GM19238 (cell line): Measurements from ENCODE around the gene ZNF2.

ENCODE experiments used
- DNase-seq: peaks from one replicate; pipeline ENCODE4 v3.0.0; 2011; ENCODE audit warnings: low spot score; ENCODE audit not compliant: insufficient read length

Gene ZNF2

GRCh38 chr2:95204396-95204795, 38.8 kb downstream of the ZNF2 start:
- no peak for DNase-seq

DNA sequence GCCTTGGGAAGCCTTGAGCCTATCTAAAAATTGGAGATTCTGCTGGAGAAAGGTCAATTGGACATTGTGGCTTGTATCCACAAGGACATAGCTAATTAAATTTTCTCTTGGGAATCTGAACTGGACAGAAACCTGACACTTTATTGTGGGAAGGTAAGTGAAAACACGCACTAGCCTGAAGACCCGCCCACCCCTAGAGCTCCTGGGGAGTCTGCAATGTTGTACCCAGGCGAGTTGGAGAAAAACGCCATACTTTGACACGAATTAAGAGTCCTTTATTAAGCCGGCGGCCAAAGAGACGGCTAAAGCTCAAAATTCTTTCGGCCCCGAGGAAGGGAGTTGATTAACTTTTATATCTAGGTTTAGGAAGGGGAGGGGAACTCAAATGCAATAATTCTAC, 40.5 kb downstream of the ZNF2 start:
- DNase-seq: no peak

DNA sequence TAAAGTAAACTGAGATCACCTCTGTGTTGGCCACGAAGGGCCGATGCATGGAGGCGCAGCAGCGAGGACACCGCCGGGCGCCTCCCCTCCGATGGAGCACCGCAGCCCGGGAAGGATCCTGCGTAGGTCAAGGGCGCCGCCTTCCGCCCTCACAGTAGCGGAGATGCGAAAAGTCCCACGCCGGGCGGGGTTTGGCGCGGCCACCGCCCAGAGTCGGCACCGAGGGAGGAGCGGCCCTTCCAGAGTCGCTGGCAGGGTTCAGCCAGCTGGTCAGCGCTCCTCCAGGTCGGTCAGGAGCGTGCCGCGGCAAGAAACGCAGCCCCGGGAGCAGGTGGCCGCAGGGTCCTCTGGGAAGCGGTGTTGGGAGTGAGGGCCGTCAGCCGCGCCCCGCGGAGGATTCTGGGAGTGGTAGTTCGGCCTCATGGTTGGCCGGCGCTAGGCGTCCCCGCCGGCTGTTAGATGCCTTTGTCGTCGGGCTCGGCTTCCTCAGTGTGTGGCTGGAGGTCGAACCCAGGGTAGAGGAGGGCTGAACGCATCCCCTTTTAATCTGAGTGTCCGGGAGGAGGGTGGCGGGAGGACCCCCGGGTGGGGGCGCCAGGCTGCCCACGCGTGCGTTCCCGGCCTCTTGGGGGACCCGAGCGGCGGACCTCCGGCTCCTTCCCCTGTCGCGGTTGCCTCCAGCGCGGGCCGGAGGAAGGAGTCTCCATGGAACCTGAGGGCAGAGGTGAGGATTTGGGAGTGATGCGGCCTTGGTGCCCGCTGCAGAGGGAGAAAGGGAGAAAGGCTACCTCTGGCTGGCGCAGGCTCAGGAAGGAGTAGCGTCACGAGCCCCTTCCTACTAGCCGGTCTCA, 41.7 kb downstream of the ZNF2 start, which contains the start of gene ZNF892:
TSS of gene ZNF892 (plus strand) at position 411 of the 851 bp plus-strand sequence. CDS start at position 706, 295 bp downstream.
- peak; percentile 91 for DNase-seq

GRCh38 chr2:95208106-95208505, 42.5 kb downstream of the ZNF2 start:
- no peak for DNase-seq

- no peak for DNase-seq
These were observed 49.5 kb downstream of the ZNF2 start for GRCh38 chr2:95215018-95215612.

DNA sequence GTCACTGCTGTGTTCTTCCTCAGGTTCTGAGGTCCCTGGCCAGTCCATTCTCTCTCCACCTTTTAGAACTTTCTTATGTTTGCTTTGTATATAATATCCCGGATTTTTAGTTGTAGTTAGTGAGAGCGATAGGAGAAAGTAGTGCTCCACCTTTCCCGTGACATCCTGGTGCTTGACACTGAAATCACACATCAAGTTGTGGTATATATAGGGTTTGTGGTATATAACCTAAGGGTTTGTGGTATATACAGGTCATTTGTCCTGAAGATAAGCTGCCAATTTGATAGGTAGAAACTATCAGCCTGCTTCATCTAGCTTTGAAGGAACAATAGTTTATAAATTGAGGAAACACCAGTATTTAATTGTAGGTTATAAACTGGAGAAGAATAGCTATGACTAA, 54.8 kb downstream of the ZNF2 start:
- no peak for DNase-seq

DNA sequence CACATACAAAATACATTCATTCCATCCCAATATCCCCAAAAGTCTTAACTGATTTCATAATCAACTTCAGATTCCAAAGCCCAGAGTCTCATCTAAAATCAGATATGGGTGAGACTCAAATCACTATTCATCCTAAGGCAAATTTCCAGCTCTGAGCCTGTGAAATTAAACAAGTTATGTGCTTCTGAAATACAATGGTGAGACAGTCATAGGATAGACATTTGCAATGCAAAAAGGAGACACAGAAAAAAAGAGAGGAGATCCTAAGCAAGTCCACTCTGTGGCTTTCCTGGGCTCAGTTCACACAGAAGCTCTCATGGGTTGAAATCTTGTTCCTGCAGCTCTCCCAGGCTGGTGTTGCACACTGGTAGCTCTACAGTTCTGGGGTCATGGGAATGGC, 60.0 kb downstream of the ZNF2 start:
- DNase-seq: no peak

DNA sequence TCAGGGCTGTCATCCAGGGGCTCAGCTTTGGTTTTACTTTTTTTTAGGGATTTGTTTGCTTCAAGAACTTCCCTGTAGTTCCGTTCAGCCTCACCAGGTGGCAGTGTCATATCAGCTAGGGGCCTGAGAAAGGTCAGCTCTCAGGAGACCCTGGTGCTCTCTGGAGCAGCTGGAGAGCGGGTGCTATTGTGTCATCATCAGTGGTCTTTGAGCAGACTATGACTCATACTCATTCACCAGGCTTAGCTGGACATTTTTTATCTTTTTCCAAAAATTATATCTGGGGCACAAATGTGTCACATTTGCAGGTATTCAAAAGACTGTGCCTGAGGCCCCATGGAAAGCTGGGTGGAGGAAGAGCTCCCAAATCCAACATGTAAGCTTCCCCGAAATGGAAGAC, 66.1 kb downstream of the ZNF2 start:
- peak; percentile 20 for DNase-seq

- no peak for DNase-seq
These were observed 66.6 kb downstream of the ZNF2 start for GRCh38 chr2:95232232-95232631.
